H1 (cell line): ENCODE data around the gene FUT2. TPM values are rescaled to one million over a fixed set of nuclear protein-coding genes. Genes with fewer than 3 reads are reported as not detected.

Experiments
- CTCF ChIA-PET: fragments of 300-600 bp; sonication (Branson Sonifier 250); formaldehyde crosslinking; loops from one replicate; lab custom pipeline; 2021; ENCODE audit not compliant: partially characterized antibody; lab: Charles Lee
- POLR2A ChIA-PET: fragments of 300-600 bp; sonication (Branson Sonifier 250); formaldehyde crosslinking; loops from one replicate; lab custom pipeline; 2021; ENCODE audit warnings: inconsistent platforms; ENCODE audit not compliant: partially characterized antibody; lab: Charles Lee
- DNase-seq, 2 experiments: peaks; one replicate each; pipeline versions ENCODE4 v3.0.0 to v3.0.0-alpha.2; 2010 to 2022; ENCODE audit warnings: low spot score in 2 of 2, low read depth in 1 of 2, mixed read lengths in 1 of 2
- FAIRE-seq: peaks from 2 replicates; lab custom pipeline; 2011; peaks lifted over from hg19 to GRCh38; lab: Jason Lieb, UNC
- H2AFZ ChIP-seq: 2 replicates; pipeline ENCODE4 v1.8.1; 2012; ENCODE audit warnings: low read length, inconsistent platforms
- H2AK5ac ChIP-seq: 2 replicates; pipeline ENCODE4 v1.6.1; 2013; ENCODE audit warnings: low read depth, low read length
- H2BK120ac ChIP-seq: replicated peaks from 2 replicates; pipeline ENCODE3; 2013; ENCODE audit warnings: low read depth, low read length, inconsistent platforms
- H2BK12ac ChIP-seq: 2 replicates; pipeline ENCODE4 v1.6.1; 2013; ENCODE audit warnings: low read depth, low read length
- H2BK15ac ChIP-seq: 2 replicates; pipeline ENCODE4 v1.6.1; 2013; ENCODE audit warnings: low read length
- H2BK20ac ChIP-seq: 2 replicates; pipeline ENCODE4 v1.6.1; 2013; ENCODE audit warnings: low read length
- H2BK5ac ChIP-seq: 2 replicates; pipeline ENCODE4 v1.6.1; 2013; ENCODE audit warnings: low read depth, low read length
- H3K14ac ChIP-seq: 2 replicates; pipeline ENCODE4 v1.6.1; 2013; ENCODE audit warnings: inconsistent platforms; ENCODE audit not compliant: insufficient read length
- H3K18ac ChIP-seq: 2 replicates; pipeline ENCODE4 v1.6.1; 2013; ENCODE audit warnings: low read length; ENCODE audit errors: extremely low read depth
- H3K23ac ChIP-seq: 2 replicates; pipeline ENCODE4 v1.6.1; 2013; ENCODE audit warnings: inconsistent platforms; ENCODE audit not compliant: insufficient read length
- H3K23me2 ChIP-seq: 2 replicates; pipeline ENCODE4 v1.6.1; 2013; ENCODE audit warnings: low read depth, low read length
- H3K27ac ChIP-seq: 2 replicates; pipeline ENCODE4 v1.6.1; 2011; ENCODE audit warnings: low read depth, low read length, inconsistent platforms
- H3K27me3 ChIP-seq, 4 experiments: replicated peaks in 1 of 4; 1 replicate in 1 of 4; 2 replicates in 3 of 4; pipeline versions ENCODE4 v1.6.1 to v1.8.1; 2011 to 2013; ENCODE audit warnings: low read length in 3 of 4, mild to moderate bottlenecking in 3 of 4, inconsistent platforms in 2 of 4, mixed read lengths in 2 of 4, moderate library complexity in 1 of 4; ENCODE audit not compliant: control insufficient read depth in 3 of 4, insufficient read depth in 3 of 4; ENCODE audit errors: extremely low read depth in 1 of 4
- H3K36me3 ChIP-seq, 4 experiments: 2 replicates each; pipeline versions ENCODE4 v1.6.1 to v1.8.1; 2011 to 2013; ENCODE audit warnings: mild to moderate bottlenecking in 4 of 4, low read length in 3 of 4, moderate library complexity in 2 of 4, control low read depth in 1 of 4, inconsistent platforms in 1 of 4; ENCODE audit not compliant: insufficient read depth in 4 of 4, control insufficient read depth in 2 of 4
- H3K4ac ChIP-seq: replicated peaks from 2 replicates; pipeline ENCODE3; 2013; ENCODE audit warnings: low read length, low read depth, mixed read lengths, inconsistent platforms; ENCODE audit not compliant: insufficient read length
- H3K4me1 ChIP-seq, 4 experiments: replicated peaks in 1 of 4; 1 replicate in 1 of 4; 2 replicates in 3 of 4; pipeline versions ENCODE4 v1.6.1 to v1.8.1; 2011 to 2013; ENCODE audit warnings: low read length in 3 of 4, inconsistent platforms in 2 of 4, mixed read lengths in 1 of 4; ENCODE audit not compliant: insufficient read depth in 4 of 4, control insufficient read depth in 3 of 4
- H3K4me2 ChIP-seq, 2 experiments: 2 replicates each; pipeline versions ENCODE4 v1.6.1 to v1.8.1; 2011 to 2013; ENCODE audit warnings: low read depth in 2 of 2, low read length in 2 of 2, control low read depth in 1 of 2, inconsistent platforms in 1 of 2, mild to moderate bottlenecking in 1 of 2; ENCODE audit not compliant: insufficient read depth in 1 of 2
- H3K4me3 ChIP-seq, 4 experiments: fragments of 200-600, 300-600 bp in 1 of 4; sonication (generic), shearing (Covaris generic), sonication (Bioruptor Twin) in 1 of 4; 2 replicates each; pipeline versions ENCODE4 v1.5.1 to v1.8.1; 2011 to 2016; ENCODE audit warnings: low read length in 4 of 4, low read depth in 3 of 4, control low read depth in 2 of 4, inconsistent platforms in 2 of 4, mild to moderate bottlenecking in 2 of 4, mixed read lengths in 1 of 4, moderate library complexity in 1 of 4; ENCODE audit not compliant: insufficient read depth in 2 of 4; ENCODE audit errors: extremely low read depth in 1 of 4
- H3K56ac ChIP-seq: replicated peaks from 2 replicates; pipeline ENCODE3; 2013; ENCODE audit warnings: low read depth, mild to moderate bottlenecking, mixed read lengths, low read length, inconsistent platforms; ENCODE audit not compliant: insufficient read length
- H3K79me1 ChIP-seq: 2 replicates; pipeline ENCODE4 v1.6.1; 2013; ENCODE audit warnings: low read depth, low read length, control low read depth
- H3K79me2 ChIP-seq, 2 experiments: 2 replicates each; pipeline versions ENCODE4 v1.6.1 to v1.8.1; 2012 to 2013; ENCODE audit warnings: low read length in 2 of 2, mild to moderate bottlenecking in 2 of 2, inconsistent platforms in 1 of 2; ENCODE audit not compliant: insufficient read depth in 2 of 2, control insufficient read depth in 1 of 2
- H3K9ac ChIP-seq, 4 experiments: replicated peaks in 1 of 4; 1 replicate in 1 of 4; 2 replicates in 3 of 4; pipeline versions ENCODE4 v1.6.1 to v1.8.1; 2011 to 2013; ENCODE audit warnings: low read depth in 3 of 4, low read length in 3 of 4, control low read depth in 2 of 4, mild to moderate bottlenecking in 2 of 4, moderate library complexity in 2 of 4, inconsistent platforms in 1 of 4; ENCODE audit errors: extremely low read depth in 1 of 4
- H3K9me3 ChIP-seq, 2 experiments: 2 replicates each; pipeline versions ENCODE4 v1.6.1 to v1.8.1; 2012 to 2013; ENCODE audit warnings: mild to moderate bottlenecking in 2 of 2, moderate library complexity in 2 of 2, control low read depth in 1 of 2, inconsistent platforms in 1 of 2, low read depth in 1 of 2, low read length in 1 of 2, mixed read lengths in 1 of 2; ENCODE audit not compliant: insufficient read depth in 2 of 2
- H4K20me1 ChIP-seq, 2 experiments: replicated peaks in 1 of 2; 2 replicates each; pipeline versions ENCODE3 to v1.8.1; 2011 to 2013; ENCODE audit warnings: inconsistent platforms in 2 of 2, low read length in 2 of 2, mild to moderate bottlenecking in 1 of 2; ENCODE audit not compliant: insufficient read depth in 2 of 2, control insufficient read depth in 1 of 2
- H4K5ac ChIP-seq: 2 replicates; pipeline ENCODE4 v1.6.1; 2013; ENCODE audit warnings: low read length, low read depth, mixed read lengths, inconsistent platforms; ENCODE audit not compliant: insufficient read length
- H4K8ac ChIP-seq: 2 replicates; pipeline ENCODE4 v1.8.0; 2013; ENCODE audit warnings: mild to moderate bottlenecking, moderate library complexity, low read length, inconsistent platforms; ENCODE audit not compliant: insufficient read depth; ENCODE audit errors: extremely low read depth
- H4K91ac ChIP-seq: replicated peaks from 2 replicates; pipeline ENCODE3; 2013; ENCODE audit warnings: low read length, mixed read lengths, inconsistent platforms; ENCODE audit not compliant: insufficient read length
- CBX8 ChIP-seq: fragments of 300-800, 300-1000 bp; sonication (generic); IDR thresholded peaks from 2 replicates; pipeline ENCODE4 v1.7.1; 2016; ENCODE audit warnings: low read depth, low read length, borderline replicate concordance
- GABPA ChIP-seq: IDR thresholded peaks from 2 replicates; pipeline ENCODE4 v1.6.1; 2011; ENCODE audit warnings: mild to moderate bottlenecking, low read length, moderate library complexity, borderline replicate concordance; ENCODE audit not compliant: insufficient read depth
- KDM1A ChIP-seq: fragments of 200-600, 300-600 bp; sonication (generic); IDR thresholded peaks from 2 replicates; pipeline ENCODE4 v1.7.1; 2016; ENCODE audit warnings: mild to moderate bottlenecking, low read length, borderline replicate concordance
- POLR2A ChIP-seq, 2 experiments: IDR thresholded peaks; 1 replicate in 1 of 2; 2 replicates in 1 of 2; pipeline ENCODE4 v1.6.1; 2011; ENCODE audit warnings: low read depth in 2 of 2, low read length in 2 of 2, mild to moderate bottlenecking in 2 of 2; ENCODE audit errors: control extremely low read depth in 1 of 2
- RFX5 ChIP-seq: IDR thresholded peaks from 2 replicates; pipeline ENCODE4 v1.6.1; 2011; ENCODE audit warnings: low read depth, low read length, improper control_type of control experiment, borderline replicate concordance
- SP1 ChIP-seq: IDR thresholded peaks from 2 replicates; pipeline ENCODE4 v1.6.1; 2011; ENCODE audit warnings: low read depth, low read length
- WGBS, 2 experiments: shearing (Covaris generic) in 1 of 2; methylation state at CpG; one replicate each; pipeline versions ENCODE4 v1.1.6 to v1.1.7; 2013 to 2015; ENCODE audit warnings: low lambda C conversion rate in 2 of 2, mixed read lengths in 2 of 2, inconsistent platforms in 1 of 2, low coverage in 1 of 2, missing lambda C conversion rate in 1 of 2; ENCODE audit not compliant: insufficient replicate concordance in 2 of 2, insufficient coverage in 1 of 2, insufficient read length in 1 of 2; ENCODE audit errors: extremely low coverage in 1 of 2, missing lambda C conversion rate in 1 of 2; 5-methylcytosine and 5-hydroxymethylcytosine counted together
- polyA plus RNA-seq, 7 experiments: library from polyadenylated mRNA; depleted of rRNA in 3 of 7; stranded (reverse) in 5 of 7; unstranded in 2 of 7; fragments of >200 nt in 5 of 7; fragments of 200-250 nt in 2 of 7; gene quantifications; 1 replicate in 5 of 7; 2 replicates in 1 of 7; 4 replicates in 1 of 7; pipeline versions ENCODE4 v1.2.1 to v1.2.3, GENCODE V29; 2011 to 2013; ENCODE audit warnings: missing spikeins in 2 of 7, mixed read lengths in 2 of 7
- total RNA-seq: library from RNA; stranded (reverse); fragmentation: NEBNext Ultra II Directional; extraction: Animal tissue kit (Norgen Biotek cat#: 25700); gene quantifications from 2 replicates; pipeline ENCODE4 v1.2.1, GENCODE V29; 2021
- TF ChIP-seq, protein P1 (sequence below): IDR thresholded peaks from 2 replicates; pipeline ENCODE4 v1.6.1; 2012; ENCODE audit warnings: inconsistent platforms
- TF ChIP-seq, protein P2 (sequence below): IDR thresholded peaks from 2 replicates; pipeline ENCODE4 v1.6.1; 2012; ENCODE audit warnings: inconsistent platforms

Gene FUT2
- total and polyA plus RNA-seq, 2 of the 8 experiments (the other 6 are each of a cell fraction or from before 2014, with no cell fraction given), result 5.0 to 5.6 TPM

- no peak overlapping the region for H3K9ac ChIP-seq
- TF ChIP-seq RFX5 (no peak), SP1 (0 out of 2 replicates have a peak, but pooled peaks have one; percentile 32), KDM1A (no peak), CBX8 (no peak), GABPA (no peak), POLR2A (IDR thresholded peaks at IDR 0.05; ENCODE audit: control extremely low read depth in 1 of 2, low read depth in 2 of 2, low read length in 2 of 2) (no peak)
- TF ChIP-seq, protein P1, sequence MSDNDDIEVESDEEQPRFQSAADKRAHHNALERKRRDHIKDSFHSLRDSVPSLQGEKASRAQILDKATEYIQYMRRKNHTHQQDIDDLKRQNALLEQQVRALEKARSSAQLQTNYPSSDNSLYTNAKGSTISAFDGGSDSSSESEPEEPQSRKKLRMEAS, result peak; percentile 78
- TF ChIP-seq, protein P2, sequence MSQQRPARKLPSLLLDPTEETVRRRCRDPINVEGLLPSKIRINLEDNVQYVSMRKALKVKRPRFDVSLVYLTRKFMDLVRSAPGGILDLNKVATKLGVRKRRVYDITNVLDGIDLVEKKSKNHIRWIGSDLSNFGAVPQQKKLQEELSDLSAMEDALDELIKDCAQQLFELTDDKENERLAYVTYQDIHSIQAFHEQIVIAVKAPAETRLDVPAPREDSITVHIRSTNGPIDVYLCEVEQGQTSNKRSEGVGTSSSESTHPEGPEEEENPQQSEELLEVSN, result 0 out of 2 replicates have a peak, but pooled peaks have one; percentile 13
- no peak overlapping the region for H2BK120ac ChIP-seq
- peak overlapping the region; percentile 74 for H3K4ac ChIP-seq
- H3K18ac ChIP-seq, result peak overlapping the region; percentile 48; the same call in 1 of the 2 replicates
- no peak overlapping the region for H3K14ac ChIP-seq
- H4K91ac ChIP-seq, result peak overlapping the region; percentile 11
- H2AFZ ChIP-seq, result no peak overlapping the region
- POLR2A ChIA-PET, result interaction anchor here (0.8 to 2.8 kb wide), 2 partner anchors 12 to 442 kb away, joined by 3 to 16 read pairs; partner anchors contain the start of gene FUT2
- H2BK12ac ChIP-seq, result no peak overlapping the region
- FAIRE-seq (no peak), DNase-seq (peak in 1 of 2 experiments; percentile 51)
- peaks cover 0 to 5% (median 2%) of the 10 kb centered on the region in 4 experiments; a peak in 4 of 8 replicates for H3K36me3 ChIP-seq
- H4K5ac ChIP-seq, result no peak overlapping the region
- H3K79me2 ChIP-seq, result no peaks in the 10 kb centered on the region
- peaks cover 0 to 2% of the 10 kb centered on the region in 2 experiments for H4K20me1 ChIP-seq
- CTCF ChIA-PET, result interaction anchor here (2.4 kb wide), 1 partner anchor 33 kb away, joined by 9 read pairs; no protein-coding TSS in a partner anchor
- WGBS, 2 experiments, result 53% methylated on average over 11 of the region's 11 CpGs; no CpG with 5 or more reads in 1 of the 2 experiments
- H3K23me2 ChIP-seq, result peaks cover 7% of the 10 kb centered on the region; the same call in 1 of the 2 replicates
- no peak overlapping the region for H2BK15ac ChIP-seq
- peak overlapping the region in 1 of 2 experiments; percentile 8; a peak in 2 of 4 replicates for H3K4me2 ChIP-seq
- no peak overlapping the region for H3K23ac ChIP-seq
- H3K27me3 ChIP-seq, result no peaks in the 10 kb centered on the region
- no peak overlapping the region for H2AK5ac ChIP-seq
- peaks cover 0 to 5% of the 10 kb centered on the region in 2 experiments; a peak in 1 of 4 replicates for H3K9me3 ChIP-seq
- H2BK20ac ChIP-seq, result no peak overlapping the region
- no peak overlapping the region for H3K27ac ChIP-seq
- H2BK5ac ChIP-seq, result no peak overlapping the region
- H3K56ac ChIP-seq, result no peak overlapping the region
- H4K8ac ChIP-seq, result no peak overlapping the region
- peaks cover 0 to 6% (median 2%) of the 10 kb centered on the region in 4 experiments; a peak in 4 of 7 replicates for H3K4me1 ChIP-seq
- no peak overlapping the region for H3K4me3 ChIP-seq
- H3K79me1 ChIP-seq, result no peaks in the 10 kb centered on the region
These were observed 12.7 kb downstream of the FUT2 start for GRCh38 chr19:48708471-48708870.
